GM12878 (cell line): ENCODE data around the gene PAXX. TPM values are rescaled to one million over a fixed set of nuclear protein-coding genes. Genes with fewer than 3 reads are reported as not detected.

Experiments
- ATAC-seq: fragments of 200-7000 bp; cut with Tn5 transposase; 3 replicates; pipeline ENCODE4 v1.9.1; 2020; ENCODE audit warnings: mild to moderate bottlenecking, moderate library complexity
- BruUV-seq: library from RNA; stranded (reverse); fragments of 400-500 nt; replicated peaks from 2 replicates; lab custom pipeline; 2021; lab: Mats Ljungman, UMichigan
- CTCF ChIA-PET: fragments of 300-600 bp; sonication (Branson Sonifier 250); formaldehyde crosslinking; extraction: SDS; loops from one replicate; lab custom pipeline; 2021; ENCODE audit warnings: inconsistent platforms; lab: Yijun Ruan, JAX
- POLR2A ChIA-PET: fragments of 350-600 bp; formaldehyde crosslinking; extraction: SDS; loops from one replicate; lab custom pipeline; 2021; ENCODE audit warnings: inconsistent platforms; lab: Charles Lee
- RAD21 ChIA-PET: fragments of 300-600 bp; sonication (Branson Sonifier 250); formaldehyde crosslinking; loops from one replicate; lab custom pipeline; 2023; ENCODE audit warnings: antibody characterized with exemption; ENCODE audit not compliant: unreplicated experiment; lab: Charles Lee
- SMC1A ChIA-PET: fragments of 300-600 bp; sonication (Branson Sonifier 250); formaldehyde crosslinking; loops from one replicate; lab custom pipeline; 2023; ENCODE audit not compliant: unreplicated experiment, uncharacterized antibody; lab: Charles Lee
- DNase-seq: peaks from one replicate; pipeline ENCODE4 v3.0.0-alpha.2; 2011; ENCODE audit warnings: low read depth, low spot score
- FAIRE-seq: peaks from 3 replicates; lab custom pipeline; 2011; peaks lifted over from hg19 to GRCh38; lab: Jason Lieb, UNC
- H2AFZ ChIP-seq: 2 replicates; pipeline ENCODE4 v1.6.0; 2011; ENCODE audit warnings: low read depth, low read length, control low read depth; ENCODE audit not compliant: control insufficient read depth
- H3K27ac ChIP-seq: 2 replicates; pipeline ENCODE4 v1.5.1; 2011; ENCODE audit warnings: control low read depth; ENCODE audit not compliant: control insufficient read depth, insufficient read depth
- H3K27me3 ChIP-seq, 2 experiments: replicated peaks in 1 of 2; 2 replicates each; pipeline versions ENCODE4 v1.6.0 to v1.6.1; 2011; ENCODE audit warnings: low read length in 1 of 2; ENCODE audit not compliant: control insufficient read depth in 2 of 2, insufficient read depth in 2 of 2
- H3K36me3 ChIP-seq, 2 experiments: 2 replicates each; pipeline ENCODE4 v1.5.1; 2011; ENCODE audit warnings: low read length in 1 of 2; ENCODE audit not compliant: control insufficient read depth in 2 of 2, insufficient read depth in 2 of 2
- H3K4me1 ChIP-seq: 2 replicates; pipeline ENCODE4 v1.6.1; 2011; ENCODE audit warnings: mild to moderate bottlenecking, low read length, moderate library complexity, mixed read lengths; ENCODE audit not compliant: control insufficient read depth, insufficient read depth
- H3K4me2 ChIP-seq: 2 replicates; pipeline ENCODE4 v1.6.0; 2011; ENCODE audit warnings: control low read depth; ENCODE audit not compliant: control insufficient read depth, insufficient read depth
- H3K4me3 ChIP-seq: fragments of 200-600 bp; sonication (generic); 2 replicates; pipeline ENCODE4 v1.5.1; 2016
- H3K79me2 ChIP-seq: 2 replicates; pipeline ENCODE4 v1.6.0; 2011; ENCODE audit warnings: low read length; ENCODE audit not compliant: control insufficient read depth, insufficient read depth
- H3K9ac ChIP-seq: 2 replicates; pipeline ENCODE4 v1.8.0; 2011; ENCODE audit warnings: low read length, control low read depth, mixed read lengths; ENCODE audit not compliant: control insufficient read depth, insufficient read depth
- H3K9me3 ChIP-seq: replicated peaks from 3 replicates; pipeline ENCODE4 v1.5.1; 2011; ENCODE audit warnings: mild to moderate bottlenecking, low read length; ENCODE audit not compliant: control insufficient read depth, insufficient read depth
- H4K20me1 ChIP-seq: 2 replicates; pipeline ENCODE4 v1.6.0; 2011; ENCODE audit not compliant: control insufficient read depth, insufficient read depth
- BCL11A ChIP-seq: IDR thresholded peaks from 2 replicates; pipeline ENCODE4 v1.6.1; 2011; ENCODE audit warnings: low read depth, low read length
- CHD4 ChIP-seq: fragments of 200-600 bp; sonication (generic); IDR thresholded peaks from 2 replicates; pipeline ENCODE4 v1.6.1; 2016; ENCODE audit warnings: mild to moderate bottlenecking
- HDGF ChIP-seq: fragments of 450-650 bp; IDR thresholded peaks from 2 replicates; pipeline ENCODE4 v1.6.1; 2016; ENCODE audit warnings: antibody characterized with exemption
- WGBS: methylation state at CpG from one replicate; pipeline ENCODE4 v1.1.6; 2016; ENCODE audit warnings: low lambda C conversion rate; ENCODE audit not compliant: insufficient replicate concordance, insufficient coverage; ENCODE audit errors: missing lambda C conversion rate; 5-methylcytosine and 5-hydroxymethylcytosine counted together
- in situ Hi-C: fragments of 300-500 bp; cut with MboI; formaldehyde crosslinking; loops from 9 replicates; pipeline ENCODE4 v1.14.3; 2018; ENCODE audit warnings: mixed read lengths
- intact Hi-C: fragments of 100-400 bp; cut with micrococcal nuclease; formaldehyde crosslinking; loops from one replicate; pipeline ENCODE4 v1.14.2; 2022; ENCODE audit not compliant: unreplicated experiment
- polyA plus RNA-seq, 11 experiments: library from polyadenylated mRNA; depleted of rRNA in 4 of 11; unstranded in 6 of 11; stranded (reverse) in 5 of 11; fragments of >200 nt; fragmentation: Nextera tagmentation in 4 of 11; fragmentation: Illumina TruSeq in 1 of 11; extraction: Ambion mirVana in 4 of 11; extraction: Trizol in 1 of 11; gene quantifications; 1 replicate in 1 of 11; 2 replicates in 10 of 11; pipeline versions ENCODE4 v1.2.1 to v1.2.3, GENCODE V29; 2011 to 2016; ENCODE audit warnings: inconsistent platforms in 2 of 11, missing spikeins in 2 of 11, low read depth in 1 of 11
- total RNA-seq, 4 experiments: library from RNA; depleted of rRNA in 3 of 4; stranded (reverse); fragments of >200 nt in 3 of 4; fragmentation: Illumina TruSeq in 1 of 4; extraction: Trizol in 1 of 4; gene quantifications; 2 replicates each; pipeline versions ENCODE4 v1.2.1 to v1.2.3, GENCODE V29; 2013 to 2021
- TF ChIP-seq, protein P1 (sequence below): fragments of 150-350 bp; IDR thresholded peaks from 2 replicates; pipeline ENCODE4 v1.6.1; 2016; ENCODE audit warnings: low read depth, low read length

The PAXX gene
- total and polyA plus RNA-seq, 10 of the 15 experiments (the other 5 are each of a cell fraction or from before 2014, with no cell fraction given), result 0.18 to 60.6 (median 29.5) TPM

DNA sequence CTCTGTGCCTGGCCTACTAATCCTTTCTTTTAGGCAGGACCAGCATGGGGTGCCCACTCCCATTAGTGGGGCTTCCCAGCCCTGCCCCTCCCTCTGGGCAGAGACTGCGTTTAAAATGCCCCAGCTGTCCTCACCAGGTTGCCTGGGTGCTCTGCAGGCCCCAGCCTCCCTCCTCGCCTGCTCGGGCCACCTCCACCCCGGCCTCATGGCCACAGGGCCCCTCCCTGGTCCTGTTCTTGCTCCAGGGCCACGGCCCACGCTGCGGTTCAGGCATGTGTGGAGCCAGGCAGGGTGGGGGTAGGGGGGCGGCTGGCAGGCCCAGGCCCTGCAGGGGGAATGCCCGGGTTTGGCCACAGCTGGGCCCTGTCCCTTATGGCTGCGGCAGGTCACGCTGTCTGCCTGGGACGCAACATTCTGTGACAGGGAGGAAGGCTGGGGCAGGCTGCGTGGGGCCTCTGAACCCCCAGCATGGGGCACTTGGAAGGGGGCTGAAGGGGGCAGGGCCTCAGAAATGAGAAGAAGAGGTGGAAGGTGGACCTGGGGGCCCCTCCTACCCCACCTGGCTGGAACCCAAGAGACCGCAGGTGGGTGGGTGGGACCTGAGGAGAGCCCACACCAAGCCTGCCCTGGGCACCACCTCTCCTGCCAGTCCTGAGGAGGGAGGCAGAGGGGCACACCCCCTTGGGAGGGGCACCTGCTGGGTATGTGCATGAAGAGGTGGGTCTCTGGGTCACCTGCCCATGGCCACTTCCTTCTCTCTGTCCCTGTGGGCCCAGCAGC is 40.5 kb upstream of the PAXX start, which contains the start of gene LCN12 (continued):
- TF ChIP-seq, protein P1, sequence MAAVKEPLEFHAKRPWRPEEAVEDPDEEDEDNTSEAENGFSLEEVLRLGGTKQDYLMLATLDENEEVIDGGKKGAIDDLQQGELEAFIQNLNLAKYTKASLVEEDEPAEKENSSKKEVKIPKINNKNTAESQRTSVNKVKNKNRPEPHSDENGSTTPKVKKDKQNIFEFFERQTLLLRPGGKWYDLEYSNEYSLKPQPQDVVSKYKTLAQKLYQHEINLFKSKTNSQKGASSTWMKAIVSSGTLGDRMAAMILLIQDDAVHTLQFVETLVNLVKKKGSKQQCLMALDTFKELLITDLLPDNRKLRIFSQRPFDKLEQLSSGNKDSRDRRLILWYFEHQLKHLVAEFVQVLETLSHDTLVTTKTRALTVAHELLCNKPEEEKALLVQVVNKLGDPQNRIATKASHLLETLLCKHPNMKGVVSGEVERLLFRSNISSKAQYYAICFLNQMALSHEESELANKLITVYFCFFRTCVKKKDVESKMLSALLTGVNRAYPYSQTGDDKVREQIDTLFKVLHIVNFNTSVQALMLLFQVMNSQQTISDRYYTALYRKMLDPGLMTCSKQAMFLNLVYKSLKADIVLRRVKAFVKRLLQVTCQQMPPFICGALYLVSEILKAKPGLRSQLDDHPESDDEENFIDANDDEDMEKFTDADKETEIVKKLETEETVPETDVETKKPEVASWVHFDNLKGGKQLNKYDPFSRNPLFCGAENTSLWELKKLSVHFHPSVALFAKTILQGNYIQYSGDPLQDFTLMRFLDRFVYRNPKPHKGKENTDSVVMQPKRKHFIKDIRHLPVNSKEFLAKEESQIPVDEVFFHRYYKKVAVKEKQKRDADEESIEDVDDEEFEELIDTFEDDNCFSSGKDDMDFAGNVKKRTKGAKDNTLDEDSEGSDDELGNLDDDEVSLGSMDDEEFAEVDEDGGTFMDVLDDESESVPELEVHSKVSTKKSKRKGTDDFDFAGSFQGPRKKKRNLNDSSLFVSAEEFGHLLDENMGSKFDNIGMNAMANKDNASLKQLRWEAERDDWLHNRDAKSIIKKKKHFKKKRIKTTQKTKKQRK, result no peak
- TF ChIP-seq, all 136 proteins: peak for 0

DNA sequence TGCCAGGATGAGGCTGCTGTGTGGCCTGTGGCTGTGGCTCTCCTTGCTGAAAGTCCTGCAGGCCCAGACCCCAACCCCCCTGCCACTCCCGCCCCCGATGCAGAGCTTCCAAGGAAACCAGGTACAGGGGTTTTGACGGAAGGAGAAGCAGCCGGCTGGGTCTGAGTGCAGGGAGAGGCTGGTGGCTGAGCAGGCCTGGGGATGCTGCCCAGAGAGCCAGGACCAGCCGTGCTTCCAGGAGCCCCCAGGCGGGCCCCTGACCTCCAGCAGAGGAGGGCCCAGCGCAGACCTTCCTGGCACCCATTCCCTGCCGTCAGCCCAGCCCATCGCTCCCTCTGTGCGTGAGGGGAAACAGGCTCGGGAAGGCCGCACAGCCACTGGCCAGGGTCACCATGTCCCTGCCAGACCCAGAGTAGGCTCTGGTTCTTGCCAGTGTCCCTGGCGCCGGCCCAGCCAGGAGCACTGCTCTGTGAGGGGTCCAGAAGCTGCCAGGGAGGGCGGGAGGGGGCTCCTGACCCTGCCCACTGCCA is 39.8 kb upstream of the PAXX start:
- ChIA-PET SMC1A (interaction anchor here (0.6 kb wide), 1 partner anchor 13 kb away, joined by 3 read pairs; no protein-coding TSS in a partner anchor), POLR2A (interaction anchor here (0.6 kb wide), 1 partner anchor 270 kb away, joined by 3 read pairs; no protein-coding TSS in a partner anchor), CTCF (interaction anchor here (1.0 kb wide), 1 partner anchor 82 kb away, joined by 4 read pairs; no protein-coding TSS in a partner anchor), RAD21 (interaction anchor here (0.6 kb wide), 1 partner anchor 267 kb away, joined by 3 read pairs; no protein-coding TSS in a partner anchor)
- Histone ChIP-seq H2AFZ (no peak overlapping the region), H3K79me2 (no peaks in the 10 kb centered on the region), H3K27me3 (no peaks in the 10 kb centered on the region), H3K27ac (no peak overlapping the region), H3K9me3 (no peaks in the 10 kb centered on the region), H3K9ac (no peak overlapping the region), H3K4me3 (no peak overlapping the region), H4K20me1 (no peaks in the 10 kb centered on the region), H3K36me3 (no peaks in the 10 kb centered on the region), H3K4me2 (no peak overlapping the region), H3K4me1 (peaks cover 6% of the 10 kb centered on the region; the same call in 1 of the 2 replicates)
- no peak for FAIRE-seq
- BruUV-seq, result no TSS peak
- in situ Hi-C loops (no loop called here), intact Hi-C loops (no loop called here)
- DNase-seq, result no peak
- 64% methylated on average over 13 of the region's 15 CpGs for WGBS
- no peak for TF ChIP-seq BCL11A
- TF ChIP-seq CHD4, result no peak
- TF ChIP-seq HDGF, result no peak
- ATAC-seq, result no peak
